HUDEP-2 (cell line): ENCODE results near the gene SRGN.

Source experiments
- DNase-seq, 76 experiments: peaks; one replicate each; lab custom pipeline; 2025; ENCODE audit not compliant: unreplicated experiment in 76 of 76; lab: John Stamatoyannopoulos, UW

SRGN gene

DNA sequence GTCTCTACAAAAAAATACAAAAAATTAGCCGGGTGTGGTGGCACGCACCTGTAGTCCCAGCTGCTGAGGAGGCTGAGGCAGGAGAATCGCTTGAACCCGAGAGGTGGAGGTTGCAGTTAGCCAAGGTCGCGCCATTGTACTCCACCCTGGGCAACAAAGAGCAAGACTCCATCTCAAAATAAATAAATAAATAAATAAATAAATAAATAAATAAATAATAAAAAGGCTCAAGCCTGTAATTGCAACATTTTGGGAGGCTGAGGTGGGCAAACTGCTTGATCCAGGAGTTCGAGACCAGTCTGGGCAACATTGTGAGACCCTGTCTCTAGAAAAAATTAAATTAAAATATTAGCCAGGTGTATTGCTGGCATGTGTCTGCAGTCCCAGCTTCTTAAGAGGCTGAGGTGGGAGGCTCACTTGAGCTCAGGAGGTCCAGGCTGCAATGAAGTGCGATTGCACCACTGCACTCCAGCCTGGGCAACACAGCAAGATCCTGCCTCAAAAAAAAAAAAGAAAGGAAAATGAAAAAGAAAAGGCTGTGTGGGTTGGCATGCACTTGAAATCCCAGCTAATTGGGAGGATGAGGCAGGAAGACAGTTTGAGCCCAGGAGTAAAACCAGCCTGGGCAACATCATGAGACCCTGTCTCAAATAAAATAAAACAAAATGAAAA, 27.6 kb upstream of the SRGN start:
- DNase-seq, result no peak

DNA sequence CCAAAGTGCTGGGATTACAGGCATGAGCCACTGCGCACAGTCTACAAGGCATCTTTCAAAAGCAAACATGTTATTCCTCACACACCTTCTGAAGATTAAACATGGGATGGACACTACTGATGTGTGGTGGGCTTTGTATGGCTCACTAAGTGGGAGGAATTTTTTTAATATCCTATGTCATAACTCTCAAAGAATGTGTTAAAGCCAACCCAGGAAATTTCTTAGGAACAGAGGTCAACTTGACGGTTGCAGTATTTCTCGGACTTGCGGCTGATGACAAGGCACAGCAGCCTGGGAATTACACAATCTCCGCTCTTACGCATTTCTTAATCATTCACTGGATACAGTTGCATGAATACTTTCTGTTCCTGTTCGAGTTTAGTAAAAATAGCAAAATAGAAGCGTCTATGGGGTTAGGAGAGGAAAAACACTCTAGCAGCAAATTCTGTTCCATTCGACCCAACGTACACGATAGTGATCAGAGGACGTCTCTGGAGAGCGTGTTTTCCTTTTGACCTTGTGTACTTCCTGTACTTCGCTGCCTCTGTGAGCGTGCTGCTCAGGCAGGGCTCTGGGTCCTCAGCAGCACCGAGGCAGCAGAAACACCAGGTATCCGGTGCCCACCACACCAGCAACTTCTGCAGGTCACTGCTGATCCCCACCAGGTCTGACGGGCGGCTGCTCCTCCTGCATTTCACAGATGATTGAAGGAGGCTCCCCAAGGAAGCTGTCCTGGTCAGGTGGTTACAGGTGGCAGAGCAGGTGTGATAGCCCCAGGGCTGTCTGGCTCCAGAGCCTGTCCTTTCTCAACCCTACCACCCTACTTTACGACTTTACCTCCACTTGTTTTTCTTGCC, 26.4 kb upstream of the SRGN start:
- DNase-seq, result no peak

DNA sequence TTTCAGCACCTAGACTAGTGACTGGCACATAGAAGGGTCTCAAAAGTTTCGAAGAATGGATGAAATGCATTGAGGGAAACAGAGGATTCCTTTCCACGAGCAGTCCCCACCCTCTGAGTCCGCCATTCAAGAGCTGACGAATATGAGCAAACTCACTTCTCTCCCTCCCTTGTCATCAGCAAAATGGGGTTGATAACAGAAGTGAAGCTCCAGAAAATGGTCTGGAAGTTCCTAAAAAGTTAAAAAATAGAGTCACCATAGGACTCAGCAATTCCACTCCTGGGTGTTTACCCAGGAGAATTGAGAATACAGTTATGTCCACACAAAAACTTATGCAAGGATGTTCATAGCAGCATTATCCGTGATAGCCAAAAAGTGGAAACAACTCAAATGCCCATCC, 25.0 kb upstream of the SRGN start:
- no peak for DNase-seq

- no peak for DNase-seq
These were observed 23.1 kb upstream of the SRGN start for GRCh38 chr10:69064762-69065328.

- no peak for DNase-seq
These were observed 22.2 kb upstream of the SRGN start for GRCh38 chr10:69065406-69066361.

GRCh38 chr10:69067189-69067588, 20.7 kb upstream of the SRGN start:
- no peak for DNase-seq

- no peak for DNase-seq
These were observed 19.4 kb upstream of the SRGN start for GRCh38 chr10:69068549-69068948.

DNA sequence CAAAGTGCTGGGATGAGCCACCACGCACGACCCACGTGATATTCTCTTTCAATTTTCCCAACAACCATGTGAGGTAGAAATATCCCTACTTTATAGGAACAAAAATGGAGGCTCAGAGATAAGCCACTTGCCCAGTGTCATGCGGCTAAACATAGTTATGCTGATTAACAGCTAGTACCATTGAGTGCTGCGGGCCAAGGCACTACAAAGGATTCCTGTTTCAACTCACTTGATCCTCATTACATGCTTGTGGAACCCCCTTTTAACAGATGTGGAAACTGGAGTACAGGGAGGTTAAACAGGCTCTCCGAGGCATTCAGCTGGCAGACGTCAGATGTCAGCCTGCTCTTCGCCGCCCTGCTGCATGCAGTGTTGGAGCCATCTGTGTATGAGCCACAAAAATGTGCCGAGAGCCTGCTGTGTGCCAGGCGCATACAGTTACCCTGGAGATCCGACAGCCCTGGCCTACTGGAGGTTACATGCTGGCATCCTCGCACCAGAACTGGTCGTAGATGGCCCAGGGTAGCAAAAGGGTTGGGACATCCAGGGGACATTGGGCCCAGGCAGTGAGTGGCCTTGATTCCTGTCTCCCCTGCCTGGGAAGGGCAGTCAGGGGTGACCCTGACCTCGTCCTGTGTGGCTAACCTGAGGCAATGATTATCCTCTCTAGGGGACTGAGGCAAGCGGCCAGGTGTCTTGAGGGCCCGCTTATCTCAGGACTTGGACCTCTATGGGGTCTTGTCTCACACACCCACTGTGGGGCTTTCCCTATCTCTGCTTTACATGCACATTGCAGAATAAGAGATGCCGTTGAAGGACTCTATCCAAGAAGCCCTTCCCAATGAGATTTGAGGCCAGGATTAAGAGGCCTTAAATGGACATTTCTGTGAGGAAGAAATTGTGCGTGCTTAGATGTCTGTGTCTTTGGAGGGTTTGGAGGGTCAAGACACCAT, 18.5 kb upstream of the SRGN start:
- no peak for DNase-seq

- DNase-seq, result no peak
These were observed 17.0 kb upstream of the SRGN start for GRCh38 chr10:69070951-69071350.

- no peak for DNase-seq
These were observed 16.3 kb upstream of the SRGN start for GRCh38 chr10:69071610-69072009.

DNA sequence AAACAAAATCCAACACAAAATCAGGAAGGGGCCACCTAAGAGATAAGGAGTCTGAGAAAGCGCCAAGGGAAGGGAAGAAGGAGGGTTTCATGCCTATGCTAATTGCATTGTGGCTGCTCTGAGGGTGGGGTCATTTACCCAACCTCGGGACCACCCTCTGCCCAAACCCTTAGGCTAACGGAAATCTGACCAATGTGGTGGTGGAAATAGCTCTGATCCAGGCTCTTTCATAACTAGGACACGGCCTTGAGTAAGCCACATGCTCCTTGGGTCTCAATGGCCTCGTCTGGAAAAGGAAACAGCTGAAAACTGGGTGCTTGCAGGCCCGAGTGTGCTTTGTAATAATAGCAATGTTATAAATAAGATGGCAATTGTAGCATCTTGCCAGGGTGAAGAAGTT, 14.9 kb upstream of the SRGN start:
- no peak for DNase-seq

- no peak for DNase-seq
These were observed 14.1 kb upstream of the SRGN start for GRCh38 chr10:69073736-69074364.

GRCh38 chr10:69074532-69074931, 13.4 kb upstream of the SRGN start:
- no peak for DNase-seq

GRCh38 chr10:69075431-69075830, 12.5 kb upstream of the SRGN start:
- DNase-seq, result no peak

GRCh38 chr10:69078311-69078710, 9.6 kb upstream of the SRGN start:
- no peak for DNase-seq

DNA sequence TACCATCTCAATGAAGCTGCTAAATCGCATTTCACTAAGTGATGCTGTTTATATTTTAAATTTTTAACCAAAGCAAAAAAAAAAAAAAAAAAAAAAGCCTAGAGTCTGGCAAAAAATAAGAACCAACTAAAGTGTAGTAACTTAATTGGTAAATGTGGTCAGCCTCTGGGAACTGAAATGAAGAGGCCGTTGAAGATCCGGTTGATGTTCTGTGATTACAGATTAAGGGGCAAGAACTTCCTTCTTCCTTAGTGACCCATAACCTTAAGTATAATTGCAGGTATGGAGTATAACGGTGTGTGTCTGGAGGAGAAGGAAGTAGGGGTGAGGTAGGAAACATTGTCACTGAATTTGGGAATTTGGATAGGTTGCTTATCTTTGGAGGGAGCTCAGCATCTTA, 7.7 kb upstream of the SRGN start:
- no peak for DNase-seq

- no peak for DNase-seq
These were observed 1.8 kb upstream of the SRGN start for GRCh38 chr10:69086001-69086509.

GRCh38 chr10:69088471-69088769, 517 bp downstream of the SRGN start:
- DNase-seq, result no peak

- DNase-seq, result peak in 17 of 76 experiments; percentile 2 to 59 (median 18)
These were observed 1.0 kb downstream of the SRGN start for GRCh38 chr10:69088801-69089501.
